HG02981 (cell line): ENCODE results near the gene ATF4.
A peak's percentile ranks its signal among the peaks of the same experiment; 100 is the strongest.
"Not testable (repeated sequence)": the region's sequence is repeated elsewhere in the genome, so short reads cannot be mapped to it uniquely, and the experiment has no call there.

ENCODE experiments used
- ATAC-seq: cut with Tn5 transposase; IDR thresholded peaks from one replicate; pipeline ENCODE4 v1.9.1; 2021; ENCODE audit warnings: mild to moderate bottlenecking, moderate library complexity; ENCODE audit not compliant: unreplicated experiment

The ATF4 gene

GRCh38 chr22:39489094-39490068, 31.0 kb upstream of the ATF4 start:
- no peak for ATAC-seq

GRCh38 chr22:39490135-39490798, 30.1 kb upstream of the ATF4 start:
- peak; percentile 61 for ATAC-seq

- no peak for ATAC-seq
These were observed 29.2 kb upstream of the ATF4 start for GRCh38 chr22:39490966-39491680.

- no peak for ATAC-seq
These were observed 28.7 kb upstream of the ATF4 start for GRCh38 chr22:39491696-39492095.

- no peak for ATAC-seq
These were observed 28.2 kb upstream of the ATF4 start for GRCh38 chr22:39492186-39492585.

GRCh38 chr22:39493759-39494158, 26.6 kb upstream of the ATF4 start:
- no peak for ATAC-seq

- ATAC-seq: no peak
These were observed 25.8 kb upstream of the ATF4 start for GRCh38 chr22:39494471-39495120.

GRCh38 chr22:39496131-39496838, 24.1 kb upstream of the ATF4 start:
- ATAC-seq: no peak

- ATAC-seq: no peak
These were observed 22.9 kb upstream of the ATF4 start for GRCh38 chr22:39497429-39497828.

- ATAC-seq: no peak
These were observed 22.0 kb upstream of the ATF4 start for GRCh38 chr22:39498368-39498767.

GRCh38 chr22:39498802-39499201, 21.6 kb upstream of the ATF4 start:
- ATAC-seq: no peak

GRCh38 chr22:39500101-39500500, 20.3 kb upstream of the ATF4 start:
- ATAC-seq: no peak

GRCh38 chr22:39501644-39502108, 18.7 kb upstream of the ATF4 start:
- no peak for ATAC-seq

GRCh38 chr22:39502109-39502788, 18.1 kb upstream of the ATF4 start, which contains the start of gene MIEF1:
MIEF1 (plus strand) TSS chr22:39502290; CDS start chr22:39511295, 9,005 bp downstream.
- ATAC-seq: peak; percentile 93

GRCh38 chr22:39502789-39503409, 17.5 kb upstream of the ATF4 start:
- ATAC-seq: no peak

GRCh38 chr22:39503630-39504029, 16.7 kb upstream of the ATF4 start:
- ATAC-seq: no peak

GRCh38 chr22:39504071-39504470, 16.3 kb upstream of the ATF4 start:
- no peak for ATAC-seq

- not testable (repeated sequence) for ATAC-seq
These were observed 13.3 kb upstream of the ATF4 start for GRCh38 chr22:39507021-39507420.

- no peak for ATAC-seq
These were observed 12.0 kb upstream of the ATF4 start for GRCh38 chr22:39508393-39508792.
